GM19372 (cell line): Measurements from ENCODE around the gene PITPNM1.
"Not testable (repeated sequence)": the region's sequence is repeated elsewhere in the genome, so short reads cannot be mapped to it uniquely, and the experiment has no call there.

Experiments used
- ATAC-seq: cut with Tn5 transposase; IDR thresholded peaks from one replicate; pipeline ENCODE4 v1.9.1; 2021; ENCODE audit warnings: mild to moderate bottlenecking, low read depth, moderate library complexity; ENCODE audit not compliant: unreplicated experiment

The PITPNM1 gene

DNA sequence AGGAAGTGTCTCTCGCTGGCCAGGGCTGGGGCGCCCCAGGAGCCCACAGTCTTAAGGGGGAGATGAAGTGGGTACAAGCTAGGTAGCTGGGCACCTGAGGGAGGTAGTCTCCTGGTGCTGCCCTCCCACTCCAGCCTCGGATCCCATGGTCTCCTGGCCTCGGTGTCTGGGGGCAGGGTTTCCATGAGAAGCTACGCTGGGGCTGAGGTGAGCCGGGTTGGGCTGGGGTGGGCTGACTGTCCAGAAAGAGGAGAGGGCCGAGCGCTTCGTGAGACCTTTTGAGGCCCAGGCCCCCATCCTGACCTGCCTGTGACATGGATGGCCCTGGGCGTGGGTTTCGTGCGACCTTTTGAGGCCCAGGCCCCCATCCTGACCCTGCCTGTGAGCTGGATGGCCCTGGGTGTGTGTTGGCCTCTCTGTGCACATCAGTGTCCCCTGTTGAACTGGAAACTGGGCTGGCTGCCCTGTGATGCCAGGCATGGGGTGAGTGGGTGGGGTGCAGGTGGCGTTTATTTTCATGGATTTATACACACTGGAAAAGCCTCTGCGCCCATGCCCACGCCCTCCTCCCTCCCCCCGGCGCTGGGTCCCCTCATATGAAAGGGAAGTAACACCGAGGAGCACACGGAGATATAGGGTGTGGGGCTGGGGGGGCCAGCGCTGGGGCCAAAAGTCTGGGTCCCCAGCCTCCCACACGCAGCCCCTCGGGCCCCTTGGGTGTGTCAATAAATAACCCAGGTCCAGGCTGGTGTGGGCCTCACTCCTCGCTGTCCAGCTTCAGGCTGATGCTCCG lies 13.7 kb downstream of the PITPNM1 start:
- ATAC-seq, result no peak

DNA sequence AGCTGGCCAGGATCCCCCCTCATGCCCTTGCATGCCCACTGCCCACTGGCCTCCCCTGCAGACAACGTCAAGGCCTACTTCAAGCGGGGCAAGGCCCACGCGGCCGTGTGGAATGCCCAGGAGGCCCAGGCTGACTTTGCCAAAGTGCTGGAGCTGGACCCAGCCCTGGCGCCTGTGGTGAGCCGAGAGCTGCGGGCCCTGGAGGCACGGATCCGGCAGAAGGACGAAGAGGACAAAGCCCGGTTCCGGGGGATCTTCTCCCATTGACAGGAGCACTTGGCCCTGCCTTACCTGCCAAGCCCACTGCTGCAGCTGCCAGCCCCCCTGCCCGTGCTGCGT lies 14.5 kb downstream of the PITPNM1 start:
- ATAC-seq, result no peak

DNA sequence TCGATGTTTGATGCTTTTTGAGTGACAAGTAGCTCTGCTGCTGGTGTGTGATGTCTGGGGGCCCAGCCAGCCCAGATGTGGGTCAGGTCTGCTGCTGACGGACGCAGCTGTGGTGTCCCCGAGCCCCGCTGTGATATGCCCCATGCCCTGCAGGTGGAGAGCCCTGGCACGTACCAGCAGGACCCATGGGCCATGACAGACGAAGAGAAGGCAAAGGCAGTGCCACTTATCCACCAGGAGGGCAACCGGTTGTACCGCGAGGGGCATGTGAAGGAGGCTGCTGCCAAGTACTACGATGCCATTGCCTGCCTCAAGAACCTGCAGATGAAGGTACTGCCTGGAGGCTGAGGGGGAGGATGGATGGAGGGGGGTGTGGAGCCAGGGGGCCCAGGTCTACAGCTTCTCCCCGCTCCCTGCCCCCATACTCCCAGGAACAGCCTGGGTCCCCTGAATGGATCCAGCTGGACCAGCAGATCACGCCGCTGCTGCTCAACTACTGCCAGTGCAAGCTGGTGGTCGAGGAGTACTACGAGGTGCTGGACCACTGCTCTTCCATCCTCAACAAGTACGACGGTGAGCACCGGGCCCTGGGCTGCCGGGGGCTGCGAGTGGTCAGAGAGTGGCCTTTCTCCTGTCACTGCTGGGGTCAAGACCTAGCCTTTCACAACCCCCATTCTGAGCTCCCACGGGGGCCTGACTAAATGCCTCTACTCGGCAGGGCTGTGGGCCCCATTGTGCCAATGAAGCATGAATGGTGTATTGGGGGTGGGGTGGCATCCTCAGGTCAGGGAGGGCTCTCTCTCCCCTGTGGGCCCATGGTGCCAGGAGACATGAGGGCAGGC lies 15.1 kb downstream of the PITPNM1 start:
- no peak for ATAC-seq

DNA sequence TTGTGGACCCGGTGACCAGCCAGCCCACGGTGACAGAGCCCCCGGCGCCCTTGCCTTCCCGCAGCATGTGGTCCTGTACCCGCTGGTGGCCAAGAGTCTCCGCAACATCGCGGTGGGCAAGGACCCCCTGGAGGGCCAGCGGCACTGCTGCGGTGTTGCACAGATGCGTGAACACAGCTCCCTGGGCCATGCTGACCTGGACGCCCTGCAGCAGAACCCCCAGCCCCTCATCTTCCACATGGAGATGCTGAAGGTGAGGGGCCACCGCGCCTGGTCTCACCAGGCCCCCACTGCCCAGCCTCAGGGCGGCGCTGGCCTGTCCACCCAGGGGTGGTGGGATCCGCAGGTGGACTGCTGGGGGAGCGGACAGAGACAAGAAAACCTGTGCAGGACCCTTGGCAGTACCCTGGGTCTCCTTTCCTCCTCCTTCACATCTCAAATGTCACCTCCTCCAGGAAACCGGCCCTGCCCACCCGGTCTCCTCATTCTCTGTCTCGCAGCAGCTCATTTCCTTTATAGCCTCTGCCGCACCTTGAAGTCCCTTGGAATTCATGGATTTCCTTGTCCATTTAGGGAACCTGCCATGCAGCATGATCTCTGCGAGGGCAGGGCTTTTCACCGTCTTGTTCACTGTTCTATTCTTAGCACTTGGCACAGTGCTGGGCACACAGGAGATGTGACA lies 15.8 kb downstream of the PITPNM1 start:
- ATAC-seq, result no peak

DNA sequence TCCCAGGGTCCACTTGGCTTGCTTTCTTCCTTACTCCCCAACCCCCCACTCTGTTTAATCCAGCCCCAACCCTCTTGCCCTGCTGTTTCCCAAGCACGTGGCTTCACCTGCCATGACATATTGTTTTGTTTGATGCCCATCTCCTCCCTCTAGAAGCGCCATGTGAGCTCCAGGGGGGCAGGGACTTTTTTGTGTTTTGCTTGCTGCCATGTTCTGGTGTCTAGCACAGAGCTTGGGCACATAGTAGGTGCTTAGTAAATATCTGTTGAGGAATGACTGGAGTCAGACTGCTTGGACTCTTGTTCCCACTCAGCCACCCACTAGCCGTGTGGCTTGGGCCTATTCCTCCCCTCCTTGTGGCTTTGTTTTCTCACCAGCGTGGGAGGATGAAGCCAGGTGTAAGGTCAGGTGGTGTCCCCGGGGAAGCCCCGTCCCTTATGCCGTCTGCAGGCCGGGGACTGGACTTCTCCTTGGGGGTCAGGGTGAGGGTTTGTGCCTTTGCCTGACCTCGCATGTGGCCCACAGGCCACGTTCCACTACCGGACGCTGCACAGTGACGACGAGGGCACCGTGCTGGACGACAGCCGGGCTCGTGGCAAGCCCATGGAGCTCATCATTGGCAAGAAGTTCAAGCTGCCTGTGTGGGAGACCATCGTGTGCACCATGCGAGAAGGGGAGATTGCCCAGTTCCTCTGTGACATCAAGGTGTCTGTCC lies 18.5 kb downstream of the PITPNM1 start:
- no peak for ATAC-seq

DNA sequence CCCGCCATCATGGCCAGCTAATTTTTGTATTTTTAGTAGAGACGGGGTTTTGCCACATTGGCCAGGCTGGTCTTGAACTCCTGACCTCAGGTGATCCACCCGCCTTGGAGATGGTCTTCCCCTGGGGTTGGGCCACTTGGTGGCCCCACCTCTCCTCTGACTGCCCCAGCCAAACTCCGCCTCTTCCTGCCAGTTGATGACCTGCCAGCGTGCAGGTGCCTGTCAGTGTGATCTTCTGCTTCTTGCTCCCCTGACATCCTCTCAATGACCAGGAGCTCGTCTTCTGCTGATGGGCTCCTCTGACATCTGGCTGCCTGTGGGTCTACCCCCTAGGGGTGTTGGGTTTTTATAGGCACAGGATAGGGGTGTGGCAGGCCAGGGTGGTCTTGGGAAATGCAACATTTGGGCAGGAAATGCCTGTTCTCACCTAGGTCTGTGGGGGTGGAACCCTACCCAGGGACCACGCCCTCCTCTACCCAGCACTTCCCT lies 19.2 kb downstream of the PITPNM1 start:
- ATAC-seq, result not testable (repeated sequence)

DNA sequence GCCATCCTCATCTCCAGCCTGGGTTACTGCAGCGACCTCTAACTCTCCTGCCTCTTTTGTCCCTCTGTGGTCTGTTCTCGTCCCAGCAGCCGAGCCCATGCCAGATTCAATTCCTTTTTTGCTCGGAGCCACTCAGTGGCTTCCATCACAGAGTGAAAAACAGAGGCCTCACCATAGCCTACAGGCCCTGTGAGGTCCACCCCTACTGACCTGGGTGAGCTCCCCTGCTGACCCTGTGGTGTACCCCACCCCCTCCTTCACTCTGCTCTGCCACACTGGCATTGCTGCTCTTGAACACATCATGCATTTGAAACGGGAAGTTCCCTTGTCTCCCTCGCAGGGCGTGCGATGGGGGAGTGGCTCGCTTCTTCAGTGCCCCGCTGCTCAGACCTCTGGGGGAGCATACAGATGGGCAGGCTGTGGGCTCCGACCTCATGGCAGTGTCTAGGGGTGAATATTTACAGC lies 20.3 kb downstream of the PITPNM1 start:
- no peak for ATAC-seq

DNA sequence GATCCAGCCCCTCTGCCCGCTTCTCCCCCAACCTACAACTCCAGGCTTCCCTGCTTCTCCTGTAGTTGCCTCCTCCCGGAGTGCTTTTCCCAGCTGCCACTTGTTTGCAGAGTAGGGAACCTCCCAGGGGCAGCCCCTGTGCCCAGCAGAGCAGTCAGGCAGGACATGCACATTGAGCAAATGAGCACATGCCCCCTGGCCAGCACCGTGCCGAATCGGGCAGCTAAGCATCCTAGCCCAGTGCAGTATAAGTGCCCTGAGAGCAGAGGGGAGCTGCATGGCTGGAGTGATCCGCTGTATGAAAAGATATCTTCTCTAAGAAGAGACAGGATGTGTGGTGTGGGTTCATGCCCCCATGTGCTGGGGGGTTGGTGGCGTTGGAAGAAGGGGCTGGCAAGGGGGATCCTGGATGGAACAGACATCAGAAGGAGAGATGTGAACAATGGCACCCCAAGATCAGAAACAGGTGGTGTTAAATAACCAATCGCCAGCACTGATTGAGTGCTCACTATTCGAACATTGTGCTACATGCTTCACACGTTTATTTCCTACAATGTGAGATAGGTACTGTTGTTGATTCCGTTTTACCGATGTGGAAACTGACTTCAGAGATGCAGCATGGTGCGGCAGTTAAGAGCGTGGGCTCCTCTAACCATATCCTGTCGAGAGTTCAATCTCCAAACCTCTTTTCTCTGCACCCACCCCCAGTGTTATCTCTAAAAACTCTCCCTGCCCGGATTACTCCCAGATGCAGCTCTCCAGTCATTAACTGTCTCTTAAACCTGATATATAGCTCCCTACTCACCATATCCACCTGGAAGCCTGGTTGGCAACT lies 21.1 kb downstream of the PITPNM1 start:
- no peak for ATAC-seq

DNA sequence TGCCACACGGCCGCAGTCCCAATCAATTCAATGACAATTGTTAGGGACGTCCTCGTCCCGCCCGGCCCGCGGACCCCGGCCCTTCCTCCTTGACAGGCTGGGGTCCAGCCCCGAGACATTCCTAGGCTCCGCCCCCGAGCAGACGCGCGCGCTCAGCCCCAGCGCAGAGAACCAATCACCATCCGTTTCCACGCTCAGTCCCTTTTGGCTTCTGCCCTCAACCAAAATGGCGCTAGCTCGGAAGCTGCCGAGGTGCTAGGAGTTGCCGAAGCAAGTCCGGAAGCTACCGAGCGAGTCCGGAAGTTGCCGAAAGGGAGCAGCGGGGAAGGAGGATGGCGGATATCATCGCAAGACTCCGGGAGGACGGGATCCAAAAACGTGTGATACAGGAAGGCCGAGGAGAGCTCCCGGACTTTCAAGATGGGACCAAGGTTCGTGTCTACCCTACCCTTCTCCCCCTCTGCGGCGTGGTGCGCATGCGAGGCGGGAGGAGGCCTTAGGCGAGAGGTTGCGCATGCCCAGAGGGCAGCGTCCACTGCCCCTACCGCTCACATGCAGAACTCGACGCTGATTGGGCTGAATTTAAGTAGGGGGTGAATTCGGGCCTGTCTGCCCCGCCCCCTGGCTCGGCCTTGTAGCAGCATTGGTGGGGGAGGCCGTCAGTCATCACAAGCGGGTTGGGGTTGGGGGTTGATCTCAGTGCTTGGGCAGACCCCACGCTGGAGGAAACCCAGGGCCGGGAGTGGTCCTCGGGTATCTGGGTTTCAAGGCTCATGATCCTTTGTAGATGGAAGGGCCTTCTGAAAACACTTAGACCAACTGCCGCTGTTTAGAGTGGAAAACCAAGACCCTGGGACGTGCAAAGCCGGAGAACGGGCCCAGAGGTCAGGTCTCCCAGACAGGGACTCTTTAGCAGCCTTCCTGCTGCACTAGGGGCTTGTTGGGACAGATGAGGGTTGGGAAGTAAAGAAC lies 22.1 kb downstream of the PITPNM1 start, which contains the start of gene AIP:
Gene AIP, plus strand, starts transcription at position 200 of the 972 bp plus-strand sequence. Its CDS starts 133 bp downstream, at position 333.
- ATAC-seq, result peak; percentile 65

DNA sequence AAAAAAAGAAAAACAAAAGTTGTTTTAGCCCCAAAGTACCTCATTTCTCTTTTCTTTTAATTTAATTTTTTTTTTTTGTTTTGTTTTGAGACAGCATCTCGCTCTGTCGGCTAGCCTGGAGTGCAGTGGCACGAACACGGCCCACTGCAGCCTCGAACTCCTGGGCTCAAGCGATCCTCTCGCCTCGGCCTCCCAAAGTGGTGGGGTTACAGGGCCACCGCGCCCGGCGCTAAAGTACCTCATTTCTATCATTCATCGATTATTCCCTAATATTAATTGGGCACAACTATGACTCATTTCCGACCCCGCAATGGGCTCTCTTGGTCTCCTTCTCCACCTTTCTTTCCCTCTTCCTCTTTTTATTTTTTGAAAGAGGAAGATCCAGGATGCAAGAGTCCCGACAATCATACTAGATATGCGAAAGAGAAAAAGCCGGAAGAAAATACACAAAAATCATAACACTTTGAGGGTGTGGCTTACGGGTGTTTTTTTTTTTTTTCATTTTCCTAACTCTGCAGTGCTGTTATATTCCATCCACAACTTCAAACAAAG lies 22.8 kb downstream of the PITPNM1 start:
- ATAC-seq, result no peak

DNA sequence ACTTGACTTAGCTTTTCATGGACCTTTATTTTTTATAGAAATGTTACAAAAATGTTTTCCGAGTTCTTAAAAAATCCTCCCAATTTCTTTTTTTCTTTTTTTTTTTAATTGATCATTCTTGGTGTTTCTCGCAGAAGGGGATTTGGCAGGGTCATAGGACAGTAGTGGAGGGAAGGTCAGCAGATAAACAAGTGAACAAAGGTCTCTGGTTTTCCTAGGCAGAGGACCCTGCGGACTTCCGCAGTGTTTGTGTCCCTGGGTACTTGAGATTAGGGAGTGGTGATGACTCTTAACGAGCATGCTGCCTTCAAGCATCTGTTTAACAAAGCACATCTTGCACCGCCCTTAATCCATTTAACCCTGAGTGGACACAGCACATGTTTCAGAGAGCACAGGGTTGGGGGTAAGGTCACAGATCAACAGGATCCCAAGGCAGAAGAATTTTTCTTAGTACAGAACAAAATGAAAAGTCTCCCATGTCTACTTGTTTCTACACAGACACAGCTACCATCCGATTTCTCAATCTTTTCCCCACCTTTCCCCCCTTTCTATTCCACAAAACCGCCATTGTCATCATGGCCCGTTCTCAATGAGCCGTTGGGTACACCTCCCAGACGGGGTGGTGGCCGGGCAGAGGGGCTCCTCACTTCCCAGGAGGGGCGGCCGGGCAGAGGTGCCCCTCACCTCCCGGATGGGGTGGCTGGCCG lies 27.7 kb downstream of the PITPNM1 start:
- not testable (repeated sequence) for ATAC-seq

DNA sequence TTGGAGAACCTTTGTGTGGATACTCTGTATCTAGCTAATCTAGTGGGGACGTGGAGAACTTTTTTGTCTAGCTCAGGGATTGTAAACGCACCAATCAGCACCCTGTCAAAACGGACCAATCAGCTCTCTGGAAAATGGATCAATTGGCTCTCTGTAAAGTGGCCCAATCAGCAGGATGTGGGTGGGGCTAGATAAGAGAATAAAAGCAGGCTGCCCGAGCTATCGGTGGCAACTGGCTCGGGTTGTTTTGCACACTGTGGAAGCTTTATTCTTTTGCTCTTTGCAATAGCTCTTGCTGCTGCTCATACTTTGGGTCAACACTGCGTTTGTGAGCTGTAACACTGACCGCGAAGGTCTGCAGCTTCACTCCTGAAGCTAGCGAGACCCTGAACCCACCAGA lies 28.5 kb downstream of the PITPNM1 start:
- not testable (repeated sequence) for ATAC-seq

DNA sequence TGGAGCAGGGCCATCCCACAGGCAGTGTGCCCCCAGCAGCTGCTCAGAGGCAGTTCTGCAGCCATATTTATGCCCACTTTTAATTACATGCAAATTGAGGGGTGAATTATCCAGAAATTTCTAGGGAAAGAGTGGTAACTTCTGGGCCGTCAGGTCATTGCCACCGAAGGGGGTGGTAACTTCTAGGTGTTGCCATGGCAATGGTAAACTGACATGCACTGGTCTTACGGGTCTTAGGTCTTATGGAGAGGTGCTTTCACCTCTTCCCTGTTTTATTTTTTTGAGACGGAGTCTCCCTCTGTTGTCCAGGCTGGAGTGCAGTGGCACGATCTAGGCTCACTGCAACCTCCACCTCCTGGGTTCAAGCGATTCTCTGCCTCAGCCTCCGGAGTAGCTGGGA lies 32.3 kb downstream of the PITPNM1 start:
- no peak for ATAC-seq

DNA sequence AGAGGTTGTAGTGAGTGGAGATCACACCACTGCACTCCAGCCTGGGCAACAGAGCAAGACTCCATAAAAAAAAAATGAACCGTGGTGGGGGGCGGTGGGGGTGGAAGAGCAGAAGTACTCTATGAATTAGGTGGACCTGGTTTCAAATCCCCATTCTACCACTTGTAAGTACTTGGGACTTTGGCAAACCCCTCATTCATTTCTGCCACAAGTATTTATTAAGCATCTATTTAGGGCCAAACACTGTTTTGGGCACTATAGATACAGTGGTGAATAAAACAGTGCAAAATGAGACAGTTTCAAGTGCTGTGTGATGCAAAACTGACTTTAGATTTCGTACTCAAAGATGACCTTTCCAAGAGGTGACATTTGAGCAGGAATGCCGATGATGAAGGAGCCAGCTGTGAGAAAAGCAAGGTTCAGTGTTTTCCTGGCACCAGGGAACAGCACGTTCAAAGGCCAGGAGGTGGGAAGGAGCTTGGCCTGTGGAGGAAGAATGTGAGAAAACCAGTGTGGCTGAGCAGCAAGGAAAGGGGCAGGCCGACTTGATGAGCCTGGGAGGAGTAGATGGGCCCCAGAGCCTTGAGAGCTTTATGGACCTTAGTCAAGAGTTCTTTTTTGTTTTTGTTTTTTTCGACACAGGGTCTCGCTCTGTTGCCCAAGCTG lies 34.7 kb downstream of the PITPNM1 start:
- no peak for ATAC-seq

DNA sequence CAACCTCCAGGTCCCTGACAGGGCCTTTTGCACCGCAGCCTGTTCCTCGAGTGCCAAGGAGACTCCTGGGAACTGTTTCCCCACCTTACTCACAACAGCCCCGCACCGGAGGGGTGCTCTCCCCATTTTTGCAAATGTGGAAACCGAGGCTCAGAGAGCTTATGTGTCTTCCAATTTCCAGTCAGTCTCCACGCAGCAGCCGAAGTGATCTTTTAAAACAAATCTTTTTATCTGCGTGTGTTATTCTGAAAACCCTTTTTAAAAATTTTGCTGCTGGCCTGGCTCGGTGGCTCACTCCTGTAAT lies 35.7 kb downstream of the PITPNM1 start:
- no peak for ATAC-seq

DNA sequence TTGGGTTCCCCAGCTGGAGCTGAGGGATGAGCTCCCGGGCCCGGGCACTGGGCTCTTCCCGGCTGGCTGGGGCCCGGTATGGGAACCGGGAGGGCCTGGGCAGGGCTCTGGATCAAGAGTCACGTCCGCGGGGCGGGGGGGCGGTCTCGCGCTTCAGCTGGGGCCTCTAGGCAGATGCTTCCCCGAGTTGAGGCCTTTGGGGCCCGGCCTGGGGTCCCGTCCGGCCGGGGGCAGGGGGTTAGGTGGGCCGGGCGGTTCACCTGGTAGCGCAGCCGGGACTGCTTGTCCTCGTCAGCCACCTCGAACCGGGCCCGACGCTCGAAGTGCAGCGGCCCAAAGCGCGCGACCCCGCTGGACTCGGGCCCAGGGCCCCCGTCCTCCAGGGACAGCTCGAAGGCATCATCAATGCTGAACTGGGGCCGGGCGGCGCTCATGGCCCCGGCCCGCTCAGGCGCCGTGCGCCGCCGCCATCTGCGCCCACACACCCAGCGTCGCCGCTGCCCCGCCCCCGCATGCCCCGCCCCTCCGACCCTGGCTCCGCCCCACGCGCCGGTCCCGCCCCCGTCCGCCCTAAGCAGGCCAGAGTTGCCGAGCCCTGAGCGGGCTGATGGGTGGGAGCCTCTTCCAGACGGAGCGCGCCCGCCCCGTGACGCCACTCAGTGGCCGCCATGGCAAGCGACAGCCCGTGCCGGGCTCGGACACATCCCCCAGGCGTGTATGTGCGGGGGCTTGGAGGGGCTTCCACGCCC lies 36.2 kb downstream of the PITPNM1 start, which contains the start of gene TMEM134:
Gene TMEM134, minus strand, starts transcription at position 493 of the 749 bp plus-strand sequence. Its CDS starts 59 bp downstream, at position 434.
- peak; percentile 63 for ATAC-seq
